ENCODE results near the gene NRG3. TPM values are rescaled to one million over a fixed set of nuclear protein-coding genes. Genes with fewer than 3 reads are reported as not detected.

The NRG3 gene
- total and polyA plus RNA-seq, 2 of the 8 experiments (the other 6 are each of a cell fraction or from before 2014, with no cell fraction given), result 4.2 to 5.0 TPM

DNA sequence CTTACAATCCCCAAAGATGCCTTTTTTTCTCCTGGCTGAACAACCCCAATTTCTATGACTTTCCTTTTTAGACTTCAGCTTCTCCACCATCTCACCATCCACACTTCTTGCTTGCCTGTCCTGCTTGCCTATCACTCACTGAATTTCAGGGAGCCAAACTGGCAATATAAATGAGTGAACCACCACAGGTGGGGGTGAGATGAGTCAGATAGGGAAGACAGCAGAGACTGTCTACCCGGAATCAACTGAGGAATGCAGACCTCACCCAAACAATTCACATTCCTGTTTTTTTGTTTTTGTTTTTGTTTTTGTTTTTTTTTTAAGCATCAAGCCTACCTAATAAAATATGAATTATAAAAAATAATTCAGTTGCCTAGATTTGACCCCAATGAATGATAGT, 273.8 kb downstream of the NRG3 start (continued):
- TF ChIP-seq, protein P1, sequence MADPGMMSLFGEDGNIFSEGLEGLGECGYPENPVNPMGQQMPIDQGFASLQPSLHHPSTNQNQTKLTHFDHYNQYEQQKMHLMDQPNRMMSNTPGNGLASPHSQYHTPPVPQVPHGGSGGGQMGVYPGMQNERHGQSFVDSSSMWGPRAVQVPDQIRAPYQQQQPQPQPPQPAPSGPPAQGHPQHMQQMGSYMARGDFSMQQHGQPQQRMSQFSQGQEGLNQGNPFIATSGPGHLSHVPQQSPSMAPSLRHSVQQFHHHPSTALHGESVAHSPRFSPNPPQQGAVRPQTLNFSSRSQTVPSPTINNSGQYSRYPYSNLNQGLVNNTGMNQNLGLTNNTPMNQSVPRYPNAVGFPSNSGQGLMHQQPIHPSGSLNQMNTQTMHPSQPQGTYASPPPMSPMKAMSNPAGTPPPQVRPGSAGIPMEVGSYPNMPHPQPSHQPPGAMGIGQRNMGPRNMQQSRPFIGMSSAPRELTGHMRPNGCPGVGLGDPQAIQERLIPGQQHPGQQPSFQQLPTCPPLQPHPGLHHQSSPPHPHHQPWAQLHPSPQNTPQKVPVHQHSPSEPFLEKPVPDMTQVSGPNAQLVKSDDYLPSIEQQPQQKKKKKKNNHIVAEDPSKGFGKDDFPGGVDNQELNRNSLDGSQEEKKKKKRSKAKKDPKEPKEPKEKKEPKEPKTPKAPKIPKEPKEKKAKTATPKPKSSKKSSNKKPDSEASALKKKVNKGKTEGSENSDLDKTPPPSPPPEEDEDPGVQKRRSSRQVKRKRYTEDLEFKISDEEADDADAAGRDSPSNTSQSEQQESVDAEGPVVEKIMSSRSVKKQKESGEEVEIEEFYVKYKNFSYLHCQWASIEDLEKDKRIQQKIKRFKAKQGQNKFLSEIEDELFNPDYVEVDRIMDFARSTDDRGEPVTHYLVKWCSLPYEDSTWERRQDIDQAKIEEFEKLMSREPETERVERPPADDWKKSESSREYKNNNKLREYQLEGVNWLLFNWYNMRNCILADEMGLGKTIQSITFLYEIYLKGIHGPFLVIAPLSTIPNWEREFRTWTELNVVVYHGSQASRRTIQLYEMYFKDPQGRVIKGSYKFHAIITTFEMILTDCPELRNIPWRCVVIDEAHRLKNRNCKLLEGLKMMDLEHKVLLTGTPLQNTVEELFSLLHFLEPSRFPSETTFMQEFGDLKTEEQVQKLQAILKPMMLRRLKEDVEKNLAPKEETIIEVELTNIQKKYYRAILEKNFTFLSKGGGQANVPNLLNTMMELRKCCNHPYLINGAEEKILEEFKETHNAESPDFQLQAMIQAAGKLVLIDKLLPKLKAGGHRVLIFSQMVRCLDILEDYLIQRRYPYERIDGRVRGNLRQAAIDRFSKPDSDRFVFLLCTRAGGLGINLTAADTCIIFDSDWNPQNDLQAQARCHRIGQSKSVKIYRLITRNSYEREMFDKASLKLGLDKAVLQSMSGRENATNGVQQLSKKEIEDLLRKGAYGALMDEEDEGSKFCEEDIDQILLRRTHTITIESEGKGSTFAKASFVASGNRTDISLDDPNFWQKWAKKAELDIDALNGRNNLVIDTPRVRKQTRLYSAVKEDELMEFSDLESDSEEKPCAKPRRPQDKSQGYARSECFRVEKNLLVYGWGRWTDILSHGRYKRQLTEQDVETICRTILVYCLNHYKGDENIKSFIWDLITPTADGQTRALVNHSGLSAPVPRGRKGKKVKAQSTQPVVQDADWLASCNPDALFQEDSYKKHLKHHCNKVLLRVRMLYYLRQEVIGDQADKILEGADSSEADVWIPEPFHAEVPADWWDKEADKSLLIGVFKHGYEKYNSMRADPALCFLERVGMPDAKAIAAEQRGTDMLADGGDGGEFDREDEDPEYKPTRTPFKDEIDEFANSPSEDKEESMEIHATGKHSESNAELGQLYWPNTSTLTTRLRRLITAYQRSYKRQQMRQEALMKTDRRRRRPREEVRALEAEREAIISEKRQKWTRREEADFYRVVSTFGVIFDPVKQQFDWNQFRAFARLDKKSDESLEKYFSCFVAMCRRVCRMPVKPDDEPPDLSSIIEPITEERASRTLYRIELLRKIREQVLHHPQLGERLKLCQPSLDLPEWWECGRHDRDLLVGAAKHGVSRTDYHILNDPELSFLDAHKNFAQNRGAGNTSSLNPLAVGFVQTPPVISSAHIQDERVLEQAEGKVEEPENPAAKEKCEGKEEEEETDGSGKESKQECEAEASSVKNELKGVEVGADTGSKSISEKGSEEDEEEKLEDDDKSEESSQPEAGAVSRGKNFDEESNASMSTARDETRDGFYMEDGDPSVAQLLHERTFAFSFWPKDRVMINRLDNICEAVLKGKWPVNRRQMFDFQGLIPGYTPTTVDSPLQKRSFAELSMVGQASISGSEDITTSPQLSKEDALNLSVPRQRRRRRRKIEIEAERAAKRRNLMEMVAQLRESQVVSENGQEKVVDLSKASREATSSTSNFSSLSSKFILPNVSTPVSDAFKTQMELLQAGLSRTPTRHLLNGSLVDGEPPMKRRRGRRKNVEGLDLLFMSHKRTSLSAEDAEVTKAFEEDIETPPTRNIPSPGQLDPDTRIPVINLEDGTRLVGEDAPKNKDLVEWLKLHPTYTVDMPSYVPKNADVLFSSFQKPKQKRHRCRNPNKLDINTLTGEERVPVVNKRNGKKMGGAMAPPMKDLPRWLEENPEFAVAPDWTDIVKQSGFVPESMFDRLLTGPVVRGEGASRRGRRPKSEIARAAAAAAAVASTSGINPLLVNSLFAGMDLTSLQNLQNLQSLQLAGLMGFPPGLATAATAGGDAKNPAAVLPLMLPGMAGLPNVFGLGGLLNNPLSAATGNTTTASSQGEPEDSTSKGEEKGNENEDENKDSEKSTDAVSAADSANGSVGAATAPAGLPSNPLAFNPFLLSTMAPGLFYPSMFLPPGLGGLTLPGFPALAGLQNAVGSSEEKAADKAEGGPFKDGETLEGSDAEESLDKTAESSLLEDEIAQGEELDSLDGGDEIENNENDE (IDR thresholded peaks at IDR 0.05; ENCODE audit: insufficient replicate concordance, low read length), result no peak
- TF ChIP-seq JUND (IDR thresholded peaks at IDR 0.05; ENCODE audit: low read length), result peak; percentile 47; the same call in 1 of the 2 replicates
